ENCODE results near the gene BMP2K. TPM values are rescaled to one million over a fixed set of nuclear protein-coding genes. Genes with fewer than 3 reads are reported as not detected.
"Not testable (repeated sequence)": the region's sequence is repeated elsewhere in the genome, so short reads cannot be mapped to it uniquely, and the experiment has no call there.

Gene BMP2K
- total RNA-seq, 1 donor from 2014 or later = 20.7 TPM

DNA sequence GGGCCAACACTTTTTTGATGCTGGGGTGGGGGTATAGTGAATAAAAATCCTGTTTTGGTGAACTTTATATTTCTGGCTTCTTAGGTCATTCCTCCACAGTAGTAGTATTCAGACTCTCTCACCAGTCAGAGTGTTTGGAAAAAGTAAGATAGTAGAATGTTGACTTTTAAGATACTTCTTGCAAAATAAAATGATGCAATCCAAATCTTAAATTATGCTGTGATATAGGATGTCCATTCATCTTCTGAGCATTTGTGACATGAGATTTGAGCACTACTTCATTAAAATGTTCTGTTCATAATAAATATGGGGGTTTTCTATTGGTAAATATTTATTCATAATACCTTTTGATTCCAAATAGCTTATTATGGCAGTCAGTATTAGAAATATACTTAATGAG lies 70.1 kb downstream of the BMP2K start:
- intact Hi-C loops (cut with micrococcal nuclease) = no loop called here

DNA sequence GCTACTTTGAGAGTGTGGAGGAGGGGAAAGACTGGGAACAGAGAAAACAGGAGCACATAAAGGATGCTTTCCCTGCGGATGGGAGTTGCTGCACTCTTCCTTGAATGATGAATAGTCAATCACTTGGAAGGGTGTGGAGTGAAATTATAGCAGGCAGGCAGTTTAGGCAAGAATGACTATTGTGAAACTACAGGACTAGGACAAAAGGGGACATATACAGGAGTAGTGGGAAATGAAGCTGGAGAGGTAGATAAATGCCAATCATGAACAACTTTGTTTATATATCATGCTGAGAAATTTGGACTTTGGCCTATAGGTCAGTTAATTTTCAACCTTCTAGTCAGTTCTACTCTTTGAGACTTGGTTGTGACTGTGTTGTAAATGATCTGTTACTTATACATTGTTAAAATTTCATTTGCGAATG lies 86.2 kb downstream of the BMP2K start:
- intact Hi-C loops (cut with micrococcal nuclease) = loop anchor here (5.0 to 10.0 kb wide), 2 partner anchors 538 to 805 kb away; partner anchors contain the start of gene FRAS1

DNA sequence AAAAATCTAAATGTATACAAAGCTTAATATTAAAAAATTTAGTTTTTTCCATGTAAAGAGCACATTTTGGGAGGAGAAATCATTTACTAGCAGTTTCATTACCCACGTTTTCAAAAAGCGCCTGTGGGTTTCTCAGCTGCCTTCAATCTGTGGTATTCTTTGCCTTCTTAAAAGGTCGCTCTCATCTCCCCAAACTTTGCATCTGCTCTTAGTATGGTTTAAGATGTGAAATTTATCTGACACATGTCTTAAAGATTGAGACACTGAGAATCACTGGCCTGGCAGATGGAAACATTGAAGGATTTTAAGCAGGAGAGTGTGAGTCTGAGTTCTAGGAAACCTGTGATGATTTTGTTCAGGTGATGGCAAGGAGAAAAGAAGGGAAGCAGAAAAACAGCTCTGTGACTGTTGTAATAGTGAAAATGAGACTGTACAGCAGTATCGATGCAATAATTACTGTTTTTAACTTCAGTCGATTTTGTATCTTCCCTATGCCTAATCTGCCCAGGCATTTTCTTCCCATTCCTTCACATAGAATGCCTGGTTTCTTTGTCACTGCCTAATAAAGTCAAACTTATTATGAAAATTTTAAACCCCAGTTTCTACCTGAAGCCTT lies 87.2 kb downstream of the BMP2K start:
- intact Hi-C loops (cut with micrococcal nuclease) = loop anchor here (5.0 to 10.0 kb wide), 2 partner anchors 539 to 806 kb away; partner anchors contain the start of gene FRAS1

DNA sequence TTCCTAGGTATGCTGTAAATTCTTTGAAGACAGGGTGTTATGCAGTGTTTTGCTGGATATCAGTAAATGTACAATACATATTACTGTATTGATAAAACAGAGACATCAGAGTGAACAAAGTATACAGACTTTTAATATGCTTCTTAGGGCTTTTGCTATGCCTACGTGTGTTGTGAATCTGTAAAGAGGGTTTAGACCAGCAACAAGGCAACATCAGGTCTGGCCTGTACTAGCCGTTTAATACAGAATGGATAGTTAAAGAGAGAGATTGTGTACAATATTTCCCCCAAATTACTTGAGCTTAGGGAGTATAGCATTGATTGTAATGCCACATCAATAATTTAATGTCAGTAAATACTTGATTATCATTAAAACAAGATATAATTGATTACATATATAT lies 87.8 kb downstream of the BMP2K start:
- intact Hi-C loops (cut with micrococcal nuclease) = loop anchor here (1.0 to 10.0 kb wide), 11 partner anchors 87 to 905 kb away; partner anchors contain the start of gene FRAS1

DNA sequence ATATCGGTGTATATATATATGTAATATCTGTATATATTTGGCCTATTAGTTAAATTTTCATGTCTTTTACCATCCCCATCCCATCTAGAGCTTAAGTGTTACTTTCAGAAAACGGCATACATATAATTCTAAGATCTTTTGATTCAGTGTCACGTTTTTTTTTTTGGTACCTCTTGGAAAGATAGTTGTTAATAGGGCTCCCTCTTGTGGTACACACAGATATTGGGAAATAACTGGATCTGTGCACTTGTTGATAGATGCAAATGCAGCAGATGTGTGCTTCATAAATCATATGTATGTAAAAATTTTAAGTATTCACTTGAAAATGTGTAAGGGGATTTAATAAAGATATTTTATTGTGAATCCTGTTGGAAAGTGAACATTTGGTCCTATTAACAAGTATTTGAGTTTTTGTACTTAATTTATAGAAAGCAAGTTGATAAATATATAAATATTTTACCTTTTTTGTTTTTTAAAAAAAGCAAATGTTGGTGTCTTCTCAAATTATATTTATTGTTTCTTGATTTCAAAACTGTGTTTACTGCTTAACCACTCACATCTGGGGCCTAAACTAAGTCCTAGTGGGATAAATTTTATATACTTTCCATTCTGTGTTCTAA lies 88.4 kb downstream of the BMP2K start:
- intact Hi-C loops (cut with micrococcal nuclease) = loop anchor here (1.0 to 10.0 kb wide), 11 partner anchors 87 to 905 kb away; partner anchors contain the start of gene FRAS1

DNA sequence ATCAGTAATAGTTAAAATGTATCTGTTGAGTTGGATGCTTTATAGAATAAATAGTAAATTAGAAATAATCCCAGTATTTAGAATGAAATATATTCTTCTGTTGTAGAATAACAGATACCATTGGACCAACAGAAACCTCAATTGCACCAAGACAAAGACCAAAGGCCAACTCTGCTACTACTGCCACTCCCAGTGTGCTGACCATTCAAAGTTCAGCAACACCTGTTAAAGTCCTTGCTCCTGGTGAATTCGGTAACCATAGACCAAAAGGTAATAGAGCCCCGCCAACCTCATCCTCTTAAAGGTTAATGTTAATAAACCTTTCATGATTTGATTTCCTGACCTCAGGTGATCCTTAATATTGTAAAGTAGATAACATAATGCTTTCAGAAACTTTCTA lies 89.3 kb downstream of the BMP2K start:
- intact Hi-C loops (cut with micrococcal nuclease) = loop anchor here (2.0 to 10.0 kb wide), 3 partner anchors 313 to 541 kb away; no protein-coding TSS in a partner anchor

DNA sequence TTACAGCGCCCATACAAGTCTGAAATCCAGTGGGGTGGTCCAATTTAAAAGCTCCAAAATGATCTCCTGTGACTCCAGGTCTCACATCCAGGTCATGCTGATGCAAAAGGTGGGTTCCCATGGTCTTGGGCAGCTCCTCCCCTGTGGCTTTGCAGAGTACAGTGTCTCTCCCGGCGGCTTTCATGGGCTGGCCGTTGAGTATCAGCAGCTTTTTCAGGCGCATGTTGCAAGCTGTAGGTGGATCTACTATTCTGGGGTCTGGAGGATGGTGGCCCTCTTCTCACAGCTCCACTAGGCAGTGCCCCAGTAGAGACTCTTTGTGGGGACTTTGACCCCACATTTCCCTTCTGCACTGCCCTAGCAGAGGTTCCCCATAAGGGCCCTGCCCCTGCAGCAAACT lies 92.6 kb downstream of the BMP2K start:
- intact Hi-C loops (cut with micrococcal nuclease) = loop anchor here (10.0 kb wide), 1 partner anchor 544 kb away; no protein-coding TSS in a partner anchor

DNA sequence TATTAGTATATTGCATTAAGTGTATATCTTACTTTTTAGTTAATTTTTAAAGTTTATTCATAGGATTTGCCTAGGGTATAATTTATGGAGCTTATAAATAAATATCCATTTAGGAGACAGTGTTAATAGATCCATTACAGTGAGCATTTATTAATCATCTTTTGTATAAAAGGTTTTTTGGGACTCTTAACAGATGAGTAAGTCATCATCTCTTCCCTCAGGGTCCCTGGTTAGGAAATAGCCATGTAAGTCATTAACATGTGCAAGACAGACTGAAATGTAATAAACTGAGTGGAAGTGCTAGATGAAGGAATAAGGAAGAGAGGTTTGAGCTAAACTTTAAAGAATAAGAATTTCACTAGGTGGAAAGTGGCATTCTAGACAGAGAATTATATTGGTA lies 93.9 kb downstream of the BMP2K start:
- intact Hi-C loops (cut with micrococcal nuclease) = no loop called here

DNA sequence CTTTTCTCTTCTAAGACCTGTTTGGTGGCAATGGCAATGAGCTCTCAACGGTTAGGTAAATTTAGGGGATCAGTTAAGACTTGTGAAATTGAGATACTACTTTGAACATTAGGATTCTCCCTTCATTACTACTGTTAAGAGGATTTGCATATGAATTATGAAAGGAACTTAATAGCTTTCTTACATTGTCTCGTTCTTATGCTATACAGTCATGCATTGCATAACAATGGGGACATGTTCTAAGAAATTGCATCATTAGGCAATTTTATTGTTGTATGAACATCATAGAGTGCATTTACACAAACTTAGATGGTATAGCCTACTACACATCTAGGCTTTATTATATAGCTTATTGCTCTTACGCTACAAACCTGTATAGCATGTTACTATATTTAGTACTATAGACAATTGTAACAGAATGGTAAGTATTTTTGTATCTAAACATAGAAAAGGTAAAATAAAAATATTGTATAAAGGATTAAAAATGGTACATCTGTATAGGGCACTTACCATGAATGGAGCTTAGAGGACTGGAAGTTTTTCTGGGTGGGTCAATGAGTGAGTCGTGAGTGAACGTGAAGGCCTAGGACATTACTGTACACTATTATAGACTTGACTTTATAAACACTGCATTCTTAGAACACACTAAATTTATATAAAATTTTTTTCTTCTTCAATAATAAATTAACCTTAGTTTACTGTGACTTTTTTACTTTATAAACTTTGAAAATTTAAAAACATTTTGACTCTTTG lies 100.6 kb downstream of the BMP2K start:
- intact Hi-C loops (cut with micrococcal nuclease) = no loop called here

DNA sequence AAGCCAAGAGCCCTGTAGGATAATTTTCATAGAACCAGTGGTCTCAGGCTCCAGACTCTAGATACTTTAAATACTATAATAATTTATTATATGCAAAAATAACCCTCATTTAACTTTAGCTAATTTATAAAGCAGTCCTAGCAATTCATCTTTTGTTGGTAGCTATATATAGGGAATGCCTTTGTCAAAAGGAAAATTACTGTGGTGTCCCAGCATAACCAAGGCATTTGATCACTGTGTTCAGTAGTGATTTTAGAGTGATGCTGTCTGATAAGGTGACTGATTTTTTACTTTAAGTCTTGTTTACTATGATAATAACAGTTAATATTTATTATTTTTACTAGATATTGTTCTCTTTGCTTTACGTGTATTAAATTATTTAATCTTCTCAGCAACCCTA lies 101.9 kb downstream of the BMP2K start:
- intact Hi-C loops (cut with micrococcal nuclease) = no loop called here

DNA sequence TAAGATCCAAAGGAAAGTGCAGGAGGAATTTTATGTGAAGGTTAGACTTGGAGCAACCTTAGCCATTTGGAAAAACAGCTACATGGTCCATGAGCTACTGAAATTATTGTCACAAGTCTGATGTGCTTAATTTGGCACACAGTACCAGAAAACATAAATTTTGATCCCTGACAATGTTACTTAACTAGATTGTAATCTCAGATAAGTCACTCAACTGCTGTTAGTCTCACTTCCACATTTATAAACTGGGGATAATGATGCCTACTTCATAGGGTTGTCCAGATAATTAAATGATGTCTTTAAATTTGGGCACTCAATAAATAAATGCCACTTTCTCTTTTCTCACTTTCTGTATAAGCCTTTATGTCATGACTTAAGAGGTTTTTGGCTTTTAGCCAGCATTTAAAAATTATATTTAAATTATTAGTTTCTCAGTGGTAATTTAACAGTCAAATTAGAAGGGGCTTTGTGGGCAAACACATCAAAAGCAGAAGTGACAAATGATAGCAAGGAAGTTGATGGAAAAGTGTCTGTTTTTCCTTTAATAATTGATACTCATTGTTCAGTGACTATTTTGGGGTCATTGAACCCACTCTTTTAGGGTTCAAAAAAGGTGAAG lies 104.8 kb downstream of the BMP2K start:
- intact Hi-C loops (cut with micrococcal nuclease) = no loop called here

DNA sequence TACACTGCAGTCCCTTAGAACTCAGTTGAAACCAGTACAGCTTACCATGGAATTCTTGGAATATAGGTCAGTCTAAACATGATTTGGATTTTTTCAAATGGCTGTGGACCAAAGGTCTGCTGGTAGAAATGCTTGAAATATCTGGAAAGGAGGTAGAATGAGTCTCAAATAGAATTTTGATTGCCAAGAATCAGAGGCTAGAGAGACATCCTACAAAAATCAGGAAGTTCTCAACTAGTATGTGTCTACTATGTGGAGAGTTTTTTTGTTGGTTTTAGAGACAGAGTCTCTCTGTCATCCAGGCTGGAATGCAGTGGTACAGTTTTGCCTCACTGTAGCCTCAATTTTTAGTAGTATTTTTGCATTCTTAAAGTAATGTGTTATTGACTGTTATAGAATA lies 109.4 kb downstream of the BMP2K start:
- intact Hi-C loops (cut with micrococcal nuclease) = no loop called here

DNA sequence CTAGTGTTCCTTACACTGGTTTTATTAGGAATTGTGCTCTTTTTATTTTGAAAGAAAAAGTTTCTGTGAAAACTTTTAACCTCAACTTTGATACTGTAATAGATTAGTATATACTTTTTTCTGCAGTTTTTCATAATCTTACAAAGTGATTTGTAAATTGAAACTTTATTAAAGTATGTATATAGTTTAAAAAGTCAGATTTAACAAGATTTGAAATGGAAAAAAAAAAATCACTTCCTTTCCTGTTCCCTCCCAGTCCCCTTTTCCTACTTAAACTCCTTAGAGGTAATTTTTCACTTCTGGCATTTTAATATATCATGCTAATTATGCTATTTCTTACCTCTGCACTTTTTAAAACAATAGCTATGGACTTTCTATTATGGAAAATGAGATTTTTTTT lies 113.8 kb downstream of the BMP2K start:
- intact Hi-C loops (cut with micrococcal nuclease) = no loop called here

DNA sequence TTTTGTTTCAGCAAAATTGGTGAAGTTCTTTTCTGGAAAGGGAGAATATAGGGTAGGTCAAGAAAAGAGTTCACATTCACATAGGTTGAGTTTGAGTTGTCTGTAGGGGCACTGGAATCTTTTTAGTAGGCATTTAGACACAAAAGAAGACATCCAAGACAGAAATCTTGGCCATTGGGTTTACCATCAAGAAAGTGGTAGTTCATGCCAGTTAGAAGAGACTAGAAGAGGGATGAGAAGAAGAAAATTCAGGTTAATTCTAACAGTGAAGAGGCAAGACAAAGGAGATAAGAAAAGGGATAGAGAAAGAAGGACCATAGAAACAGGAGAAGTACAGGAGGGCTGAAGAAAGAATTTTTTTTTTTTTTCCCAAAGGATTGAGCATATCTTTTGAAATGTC lies 123.2 kb downstream of the BMP2K start:
- intact Hi-C loops (cut with micrococcal nuclease) = no loop called here

DNA sequence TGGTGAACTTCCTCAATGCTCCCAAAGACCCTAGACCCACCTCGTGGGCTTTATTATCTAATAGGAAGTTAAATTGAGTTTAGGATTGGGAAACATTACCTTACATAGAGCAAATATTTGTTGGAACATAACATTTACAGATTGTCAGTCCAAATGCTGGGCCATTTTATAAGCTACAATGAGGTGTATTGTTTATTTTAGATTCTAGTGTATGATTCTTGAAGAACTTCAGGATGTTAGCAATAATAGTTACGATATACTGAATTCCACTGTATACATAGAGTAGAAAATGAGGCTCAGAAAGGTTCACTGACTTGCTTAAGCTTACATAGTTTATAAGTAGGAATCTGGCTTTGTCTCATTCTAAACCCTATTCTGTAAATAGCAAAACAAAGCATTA lies 125.7 kb downstream of the BMP2K start:
- intact Hi-C loops (cut with micrococcal nuclease) = no loop called here

DNA sequence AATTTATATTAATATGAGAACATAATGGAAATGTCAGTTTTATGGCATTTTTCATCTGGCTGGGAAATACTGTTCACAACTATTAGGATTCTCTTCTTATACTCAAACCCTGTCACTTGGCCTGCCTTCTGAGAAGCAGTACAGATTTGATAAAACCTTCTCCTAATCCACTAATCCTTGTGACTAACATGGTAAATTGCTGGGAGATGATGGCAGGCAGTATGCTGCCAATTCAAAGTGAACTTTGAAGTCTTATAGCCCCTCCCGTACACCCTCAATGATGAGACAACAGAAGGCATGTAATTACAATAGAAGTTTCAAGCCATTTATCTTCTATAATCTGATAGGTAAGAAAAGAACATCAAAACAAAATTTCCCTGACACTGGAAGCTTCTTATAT lies 126.1 kb downstream of the BMP2K start:
- intact Hi-C loops (cut with micrococcal nuclease) = no loop called here

DNA sequence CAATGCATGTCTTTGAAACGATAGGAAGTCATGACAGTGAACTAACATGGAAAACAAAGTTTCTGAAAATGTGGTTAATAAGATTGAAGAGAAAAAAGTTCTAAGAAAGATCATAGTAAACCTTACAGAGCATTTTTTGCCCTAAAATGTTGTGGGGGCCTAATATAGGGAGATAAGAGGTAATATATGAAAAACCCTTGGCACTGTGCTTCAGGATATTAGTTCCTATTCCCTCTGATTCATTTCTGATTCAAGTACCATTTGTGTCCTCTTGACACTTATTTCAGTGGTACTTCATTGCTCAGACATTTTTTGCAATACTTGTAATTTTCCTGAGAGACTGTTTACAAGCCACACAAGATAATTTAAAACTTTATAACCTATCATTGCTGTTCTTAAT lies 128.0 kb downstream of the BMP2K start:
- intact Hi-C loops (cut with micrococcal nuclease) = no loop called here

DNA sequence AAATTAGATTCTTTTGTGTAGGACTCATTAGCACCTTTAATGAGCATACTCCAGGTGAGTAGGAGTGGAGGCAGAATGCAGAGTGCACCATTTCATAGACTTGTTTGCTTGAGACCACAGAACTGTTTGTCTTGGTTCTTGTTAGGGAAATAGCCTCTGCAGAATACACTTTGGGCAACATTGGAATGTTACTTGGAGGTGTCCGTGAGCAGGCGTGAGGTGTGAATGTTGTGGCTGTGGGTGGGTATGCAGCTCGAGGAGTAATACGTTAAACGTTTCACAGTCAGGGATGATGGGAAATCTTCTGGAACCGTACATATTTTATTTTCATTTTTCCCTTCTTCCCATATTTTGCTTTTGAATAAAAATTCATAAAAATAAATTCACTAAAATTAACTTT lies 131.5 kb downstream of the BMP2K start:
- intact Hi-C loops (cut with micrococcal nuclease) = no loop called here

DNA sequence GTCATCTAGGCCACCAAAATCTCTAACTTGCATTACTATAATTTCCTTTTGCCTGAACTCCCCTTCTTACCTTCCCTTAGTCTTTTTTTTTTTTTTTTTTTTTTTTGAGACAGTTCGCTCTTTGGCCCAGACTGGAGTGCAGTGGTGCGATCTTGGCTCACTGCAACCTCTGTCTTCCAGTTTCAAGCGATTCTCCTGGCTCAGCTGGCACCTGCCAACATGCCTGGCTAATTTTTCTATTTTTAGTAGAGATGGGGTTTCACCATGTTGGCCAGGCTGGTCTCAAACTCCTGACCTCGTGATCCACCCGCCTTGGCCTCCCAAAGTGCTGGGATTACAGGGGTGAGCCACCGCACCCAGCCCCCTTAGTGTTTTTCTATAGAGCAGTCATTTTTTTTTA lies 132.8 kb downstream of the BMP2K start:
- intact Hi-C loops (cut with micrococcal nuclease) = not testable (repeated sequence)

DNA sequence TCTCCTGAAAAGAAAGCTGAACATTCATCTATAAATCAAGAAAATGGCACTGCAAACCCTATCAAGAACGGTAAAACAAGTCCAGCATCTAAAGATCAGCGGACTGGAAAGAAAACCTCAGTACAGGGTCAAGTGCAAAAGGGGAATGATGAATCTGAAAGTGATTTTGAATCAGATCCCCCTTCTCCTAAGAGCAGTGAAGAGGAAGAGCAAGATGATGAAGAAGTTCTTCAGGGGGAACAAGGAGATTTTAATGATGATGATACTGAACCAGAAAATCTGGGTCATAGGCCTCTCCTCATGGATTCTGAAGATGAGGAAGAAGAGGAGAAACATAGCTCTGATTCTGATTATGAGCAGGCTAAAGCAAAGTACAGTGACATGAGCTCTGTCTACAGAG lies 134.5 kb downstream of the BMP2K start:
- intact Hi-C loops (cut with micrococcal nuclease) = no loop called here

DNA sequence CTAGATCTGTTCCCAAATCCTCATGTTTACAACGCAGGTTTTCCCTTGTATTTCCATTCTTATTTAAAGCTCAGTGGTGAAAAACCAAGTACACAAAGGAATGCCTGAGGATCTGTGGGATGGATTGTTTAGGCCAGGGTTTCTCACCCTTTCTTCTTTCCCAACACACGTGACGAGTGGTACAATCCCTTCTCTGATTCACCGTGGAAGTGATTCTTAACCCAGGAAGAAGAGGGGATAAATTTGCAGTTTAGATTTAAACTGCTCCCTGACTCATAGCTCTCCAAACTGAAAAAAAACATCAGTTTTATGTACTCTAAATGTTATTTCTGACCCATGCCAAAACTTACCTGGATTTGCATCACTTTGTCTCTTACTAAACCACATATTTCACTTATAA lies 146.1 kb downstream of the BMP2K start:
- intact Hi-C loops (cut with micrococcal nuclease) = no loop called here

All from T-helper 1 cell treated with Interleukin-12 subunit alpha and Interleukin-12 subunit beta and Interleukin-4 antibody, amounts not matched to agents 30 ng/mL and 1 ng/mL, for 36 hours (primary cell).